ENCODE measurements around the gene ARL15. TPM values are rescaled to one million over a fixed set of nuclear protein-coding genes. Genes with fewer than 3 reads are reported as not detected.
A peak's percentile ranks its signal among the peaks of the same experiment; 100 is the strongest.

ARL15 gene
- total and polyA plus RNA-seq, 9 of the 15 experiments (the other 6 are each of a cell fraction or from before 2014, with no cell fraction given) = 18.5 to 80.4 (median 57.0) TPM

DNA sequence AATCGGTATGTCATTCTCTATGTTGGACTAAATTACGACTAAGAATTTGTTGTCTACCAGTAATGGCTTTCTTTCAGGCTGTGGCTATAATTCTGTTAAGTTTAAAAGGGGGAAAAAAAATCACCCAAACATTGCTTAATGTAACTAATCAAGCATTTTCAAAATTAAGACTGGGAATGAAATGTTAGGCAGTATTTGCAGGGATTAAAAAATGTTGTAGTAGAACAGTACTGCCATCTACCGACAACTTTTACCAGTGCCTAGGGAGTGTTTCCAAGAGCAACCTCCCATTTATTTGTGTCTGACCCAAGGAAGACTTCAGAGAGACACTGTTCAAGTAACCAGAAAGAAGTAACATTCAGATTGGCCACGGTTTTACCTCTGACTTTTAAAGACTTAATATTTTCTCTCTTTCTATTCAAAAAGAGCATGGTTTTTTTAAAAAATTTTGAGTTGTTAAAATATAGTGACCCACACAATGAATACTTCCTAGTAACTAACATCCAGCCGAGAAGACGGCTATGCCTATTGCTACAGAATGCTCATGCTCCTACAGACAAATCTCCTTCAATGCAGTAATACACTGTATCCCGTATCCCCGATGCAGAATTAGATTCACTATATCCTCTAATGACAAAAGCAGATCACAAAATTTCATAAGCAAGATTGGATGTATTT, 92.4 kb downstream of the ARL15 start:
- intact Hi-C loops (cut with micrococcal nuclease) (loop anchor here (5.0 to 10.0 kb wide), 4 partner anchors 123 to 736 kb away; partner anchors contain the start of gene FST), in situ Hi-C loops (cut with MboI) (loop anchor here (25.0 kb wide), 1 partner anchor 781 kb away; no protein-coding TSS in a partner anchor)
- Histone ChIP-seq H3K36me3 (ENCODE audit: control insufficient read depth, insufficient read depth, low read length) (no peaks in the 10 kb centered on the region; the same call in 2 of the 3 replicates), H3K9me3 (replicated peaks; ENCODE audit: control insufficient read depth, insufficient read depth, low read depth, low read length) (no peaks in the 10 kb centered on the region), H3K4me3 (no peak overlapping the region), H2AFZ (ENCODE audit: low read depth, low read length) (no peak overlapping the region), H3K9me1 (ENCODE audit: control insufficient read depth, insufficient read depth, low read length) (no peaks in the 10 kb centered on the region), H3K27me3 (ENCODE audit: control insufficient read depth in 2 of 2, insufficient read depth in 2 of 2, low read length in 2 of 2) (no peaks in the 10 kb centered on the region), H3K4me2 (ENCODE audit: insufficient read depth, low read length) (no peak overlapping the region), H3K4me1 (replicated peaks in 1 of 2; ENCODE audit: control insufficient read depth in 2 of 2, insufficient read depth in 2 of 2, low read length in 2 of 2) (no peaks in the 10 kb centered on the region; a peak in 1 of 5 replicates), H3K27ac (ENCODE audit: extremely low read depth, low read depth, low read length) (no peak overlapping the region), H3K79me2 (ENCODE audit: control insufficient read depth, insufficient read depth, low read length) (peaks cover 87% of the 10 kb centered on the region), H3K9ac (ENCODE audit: insufficient read depth in 1 of 2, low read depth in 2 of 2, low read length in 2 of 2) (no peak overlapping the region), H4K20me1 (replicated peaks; ENCODE audit: control insufficient read depth, insufficient read depth, low read length) (peaks cover 9% of the 10 kb centered on the region)
- CTCF ChIA-PET (ENCODE audit: low intra/inter-chr PET ratio) = interaction anchor here (0.5 kb wide), 1 partner anchor 739 kb away, joined by 4 read pairs; no protein-coding TSS in a partner anchor
- 56% methylated on average over 8 of the region's 8 CpGs for WGBS (ENCODE audit: insufficient coverage, low coverage, missing lambda C conversion rate)
- FAIRE-seq (peak; percentile 65), DNase-seq (ENCODE audit: extremely low read depth in 1 of 4, low spot score in 3 of 4) (peak; percentile 14 to 52 (median 25)), ATAC-seq (peak; percentile 84)
- POLR2A ChIA-PET = no interaction called here
- BruUV-seq (replicated peaks) = no TSS peak
- TF ChIP-seq RFX1 (IDR thresholded peaks at IDR 0.05) (peak; percentile 48), BCL6 (CRISPR knock-in tag; IDR thresholded peaks at IDR 0.05) (no peak), TBL1XR1 (IDR thresholded peaks at IDR 0.05; ENCODE audit: low read length in 2 of 2) (no peak), CREB5 (CRISPR knock-in tag; IDR thresholded peaks at IDR 0.05) (no peak), CTCF (IDR thresholded peaks at IDR 0.05 in 2 of 3, conservative IDR thresholded peaks at IDR 0.05 in 1 of 3; ENCODE audit: insufficient read depth in 2 of 3, low read depth in 1 of 3, low read length in 3 of 3) (peak; percentile 23 to 67 (median 47); a peak in 4 of 6 replicates), RAD21 (CRISPR knock-in tag; conservative IDR thresholded peaks at IDR 0.05 in 1 of 2, IDR thresholded peaks at IDR 0.05 in 1 of 2) (peak; percentile 42 to 53; a peak in 3 of 4 replicates)
- TF ChIP-seq, protein P1, sequence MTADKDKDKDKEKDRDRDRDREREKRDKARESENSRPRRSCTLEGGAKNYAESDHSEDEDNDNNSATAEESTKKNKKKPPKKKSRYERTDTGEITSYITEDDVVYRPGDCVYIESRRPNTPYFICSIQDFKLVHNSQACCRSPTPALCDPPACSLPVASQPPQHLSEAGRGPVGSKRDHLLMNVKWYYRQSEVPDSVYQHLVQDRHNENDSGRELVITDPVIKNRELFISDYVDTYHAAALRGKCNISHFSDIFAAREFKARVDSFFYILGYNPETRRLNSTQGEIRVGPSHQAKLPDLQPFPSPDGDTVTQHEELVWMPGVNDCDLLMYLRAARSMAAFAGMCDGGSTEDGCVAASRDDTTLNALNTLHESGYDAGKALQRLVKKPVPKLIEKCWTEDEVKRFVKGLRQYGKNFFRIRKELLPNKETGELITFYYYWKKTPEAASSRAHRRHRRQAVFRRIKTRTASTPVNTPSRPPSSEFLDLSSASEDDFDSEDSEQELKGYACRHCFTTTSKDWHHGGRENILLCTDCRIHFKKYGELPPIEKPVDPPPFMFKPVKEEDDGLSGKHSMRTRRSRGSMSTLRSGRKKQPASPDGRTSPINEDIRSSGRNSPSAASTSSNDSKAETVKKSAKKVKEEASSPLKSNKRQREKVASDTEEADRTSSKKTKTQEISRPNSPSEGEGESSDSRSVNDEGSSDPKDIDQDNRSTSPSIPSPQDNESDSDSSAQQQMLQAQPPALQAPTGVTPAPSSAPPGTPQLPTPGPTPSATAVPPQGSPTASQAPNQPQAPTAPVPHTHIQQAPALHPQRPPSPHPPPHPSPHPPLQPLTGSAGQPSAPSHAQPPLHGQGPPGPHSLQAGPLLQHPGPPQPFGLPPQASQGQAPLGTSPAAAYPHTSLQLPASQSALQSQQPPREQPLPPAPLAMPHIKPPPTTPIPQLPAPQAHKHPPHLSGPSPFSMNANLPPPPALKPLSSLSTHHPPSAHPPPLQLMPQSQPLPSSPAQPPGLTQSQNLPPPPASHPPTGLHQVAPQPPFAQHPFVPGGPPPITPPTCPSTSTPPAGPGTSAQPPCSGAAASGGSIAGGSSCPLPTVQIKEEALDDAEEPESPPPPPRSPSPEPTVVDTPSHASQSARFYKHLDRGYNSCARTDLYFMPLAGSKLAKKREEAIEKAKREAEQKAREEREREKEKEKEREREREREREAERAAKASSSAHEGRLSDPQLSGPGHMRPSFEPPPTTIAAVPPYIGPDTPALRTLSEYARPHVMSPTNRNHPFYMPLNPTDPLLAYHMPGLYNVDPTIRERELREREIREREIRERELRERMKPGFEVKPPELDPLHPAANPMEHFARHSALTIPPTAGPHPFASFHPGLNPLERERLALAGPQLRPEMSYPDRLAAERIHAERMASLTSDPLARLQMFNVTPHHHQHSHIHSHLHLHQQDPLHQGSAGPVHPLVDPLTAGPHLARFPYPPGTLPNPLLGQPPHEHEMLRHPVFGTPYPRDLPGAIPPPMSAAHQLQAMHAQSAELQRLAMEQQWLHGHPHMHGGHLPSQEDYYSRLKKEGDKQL (CRISPR knock-in tag; IDR thresholded peaks at IDR 0.05; ENCODE audit: borderline replicate concordance) = no peak
- TF ChIP-seq, protein P2, sequence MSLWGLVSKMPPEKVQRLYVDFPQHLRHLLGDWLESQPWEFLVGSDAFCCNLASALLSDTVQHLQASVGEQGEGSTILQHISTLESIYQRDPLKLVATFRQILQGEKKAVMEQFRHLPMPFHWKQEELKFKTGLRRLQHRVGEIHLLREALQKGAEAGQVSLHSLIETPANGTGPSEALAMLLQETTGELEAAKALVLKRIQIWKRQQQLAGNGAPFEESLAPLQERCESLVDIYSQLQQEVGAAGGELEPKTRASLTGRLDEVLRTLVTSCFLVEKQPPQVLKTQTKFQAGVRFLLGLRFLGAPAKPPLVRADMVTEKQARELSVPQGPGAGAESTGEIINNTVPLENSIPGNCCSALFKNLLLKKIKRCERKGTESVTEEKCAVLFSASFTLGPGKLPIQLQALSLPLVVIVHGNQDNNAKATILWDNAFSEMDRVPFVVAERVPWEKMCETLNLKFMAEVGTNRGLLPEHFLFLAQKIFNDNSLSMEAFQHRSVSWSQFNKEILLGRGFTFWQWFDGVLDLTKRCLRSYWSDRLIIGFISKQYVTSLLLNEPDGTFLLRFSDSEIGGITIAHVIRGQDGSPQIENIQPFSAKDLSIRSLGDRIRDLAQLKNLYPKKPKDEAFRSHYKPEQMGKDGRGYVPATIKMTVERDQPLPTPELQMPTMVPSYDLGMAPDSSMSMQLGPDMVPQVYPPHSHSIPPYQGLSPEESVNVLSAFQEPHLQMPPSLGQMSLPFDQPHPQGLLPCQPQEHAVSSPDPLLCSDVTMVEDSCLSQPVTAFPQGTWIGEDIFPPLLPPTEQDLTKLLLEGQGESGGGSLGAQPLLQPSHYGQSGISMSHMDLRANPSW (CRISPR knock-in tag; IDR thresholded peaks at IDR 0.05) = no peak

All from K562 (cell line).